H9 (cell line): ENCODE data around the gene OR6C76. TPM values are rescaled to one million over a fixed set of nuclear protein-coding genes. Genes with fewer than 3 reads are reported as not detected.
"Not testable (repeated sequence)": the region's sequence is repeated elsewhere in the genome, so short reads cannot be mapped to it uniquely, and the experiment has no call there.

Experiments
- DNase-seq: peaks from one replicate; pipeline ENCODE4 v3.0.0-alpha.2; 2017
- H2AFZ ChIP-seq: one replicate; pipeline ENCODE4 v1.6.1; 2013; ENCODE audit warnings: mild to moderate bottlenecking, low read length, control low read depth, moderate library complexity
- H2AK5ac ChIP-seq: 2 replicates; pipeline ENCODE4 v1.6.1; 2013; ENCODE audit warnings: low read length, control low read depth, mixed read lengths; ENCODE audit not compliant: insufficient read length
- H2BK120ac ChIP-seq: one replicate; pipeline ENCODE4 v1.6.1; 2013; ENCODE audit warnings: low read depth, mild to moderate bottlenecking, low read length, control low read depth, inconsistent platforms; ENCODE audit not compliant: poor library complexity, severe bottlenecking
- H2BK12ac ChIP-seq: 2 replicates; pipeline ENCODE4 v1.6.1; 2013; ENCODE audit warnings: low read length, control low read depth, mixed read lengths, low read depth; ENCODE audit not compliant: insufficient read length
- H2BK15ac ChIP-seq: 2 replicates; pipeline ENCODE4 v1.6.1; 2013; ENCODE audit warnings: low read depth, low read length, control low read depth
- H2BK20ac ChIP-seq: one replicate; pipeline ENCODE4 v1.6.1; 2013; ENCODE audit warnings: low read depth, mild to moderate bottlenecking, low read length, control low read depth, inconsistent platforms; ENCODE audit not compliant: poor library complexity, severe bottlenecking
- H2BK5ac ChIP-seq: 2 replicates; pipeline ENCODE4 v1.6.1; 2013; ENCODE audit warnings: low read length, control low read depth, mixed read lengths; ENCODE audit not compliant: insufficient read length
- H3K14ac ChIP-seq: 2 replicates; pipeline ENCODE4 v1.6.1; 2013; ENCODE audit warnings: low read length, control low read depth; ENCODE audit not compliant: insufficient read depth
- H3K18ac ChIP-seq: 2 replicates; pipeline ENCODE4 v1.6.1; 2013; ENCODE audit warnings: low read depth, mild to moderate bottlenecking, mixed read lengths, low read length, control low read depth; ENCODE audit not compliant: insufficient read length
- H3K23ac ChIP-seq: 2 replicates; pipeline ENCODE4 v1.6.1; 2013; ENCODE audit warnings: low read length, control low read depth, mixed read lengths, low read depth; ENCODE audit not compliant: insufficient read length
- H3K23me2 ChIP-seq: 2 replicates; pipeline ENCODE4 v1.6.1; 2013; ENCODE audit warnings: low read depth, mild to moderate bottlenecking, mixed read lengths, low read length, control low read depth; ENCODE audit not compliant: insufficient read length, poor library complexity, severe bottlenecking
- H3K27ac ChIP-seq: 2 replicates; pipeline ENCODE4 v1.5.1; 2013; ENCODE audit warnings: low read length, control low read depth, mixed read lengths, low read depth; ENCODE audit not compliant: insufficient read length
- H3K27me3 ChIP-seq: 2 replicates; pipeline ENCODE4 v1.6.1; 2013; ENCODE audit warnings: low read length, control low read depth, inconsistent platforms; ENCODE audit not compliant: insufficient read depth
- H3K4ac ChIP-seq: 2 replicates; pipeline ENCODE4 v1.6.1; 2013; ENCODE audit warnings: low read depth, mild to moderate bottlenecking, control low read depth, inconsistent platforms, low read length, moderate library complexity
- H3K4me1 ChIP-seq: 2 replicates; pipeline ENCODE4 v1.6.1; 2013; ENCODE audit warnings: low read length, control low read depth, inconsistent platforms; ENCODE audit not compliant: insufficient read depth
- H3K4me2 ChIP-seq: 2 replicates; pipeline ENCODE4 v1.6.1; 2013; ENCODE audit warnings: low read length, control low read depth, mixed read lengths; ENCODE audit not compliant: insufficient read length, insufficient read depth
- H3K56ac ChIP-seq: 2 replicates; pipeline ENCODE4 v1.6.1; 2013; ENCODE audit warnings: low read depth, mild to moderate bottlenecking, mixed read lengths, low read length, control low read depth; ENCODE audit not compliant: insufficient read length
- H3K79me1 ChIP-seq: 2 replicates; pipeline ENCODE4 v1.6.1; 2013; ENCODE audit warnings: low read depth, mild to moderate bottlenecking, moderate library complexity, low read length, control low read depth, inconsistent platforms; ENCODE audit not compliant: insufficient read depth, poor library complexity, severe bottlenecking
- H3K79me2 ChIP-seq: 2 replicates; pipeline ENCODE4 v1.6.1; 2013; ENCODE audit warnings: low read length, control low read depth, inconsistent platforms; ENCODE audit not compliant: insufficient read depth
- H3K9ac ChIP-seq: 2 replicates; pipeline ENCODE4 v1.6.1; 2013; ENCODE audit warnings: low read length, control low read depth, mixed read lengths; ENCODE audit not compliant: insufficient read length; ENCODE audit errors: extremely low read depth
- H3K9me3 ChIP-seq: one replicate; pipeline ENCODE4 v1.6.1; 2013; ENCODE audit warnings: low read depth, low read length, inconsistent platforms; ENCODE audit not compliant: control insufficient read depth
- H3T11ph ChIP-seq: one replicate; pipeline ENCODE4 v1.6.1; 2013; ENCODE audit warnings: mild to moderate bottlenecking, low read length, control low read depth, inconsistent platforms
- H4K20me1 ChIP-seq: one replicate; pipeline ENCODE4 v1.6.1; 2013; ENCODE audit not compliant: control insufficient read depth, insufficient read length, insufficient read depth
- H4K5ac ChIP-seq: 2 replicates; pipeline ENCODE4 v1.6.1; 2013; ENCODE audit warnings: low read depth, mild to moderate bottlenecking, mixed read lengths, low read length, control low read depth; ENCODE audit not compliant: insufficient read length
- H4K8ac ChIP-seq: replicated peaks from 2 replicates; pipeline ENCODE4 v1.6.1; 2013; ENCODE audit warnings: low read length, control low read depth, mixed read lengths, low read depth; ENCODE audit not compliant: insufficient read length
- H4K91ac ChIP-seq: 2 replicates; pipeline ENCODE4 v1.6.1; 2013; ENCODE audit warnings: low read depth, mild to moderate bottlenecking, moderate library complexity, mixed read lengths, low read length, control low read depth; ENCODE audit not compliant: insufficient read length
- H3K27ac Mint-ChIP-seq, 3 experiments: 2 replicates in 2 of 3; 3 replicates in 1 of 3; pipeline ENCODE4 v1.8.0; 2020 to 2021; ENCODE audit warnings: mixed read lengths in 3 of 3, mild to moderate bottlenecking in 1 of 3, moderate library complexity in 1 of 3
- H3K27me3 Mint-ChIP-seq: 2 replicates; pipeline ENCODE4 v1.8.0; 2021; ENCODE audit warnings: low read depth, mild to moderate bottlenecking, moderate library complexity, mixed read lengths
- H3K36me3 Mint-ChIP-seq, 3 experiments: 2 replicates in 2 of 3; 3 replicates in 1 of 3; pipeline ENCODE4 v1.8.0; 2020 to 2021; ENCODE audit warnings: low read depth in 3 of 3, mixed read lengths in 3 of 3; ENCODE audit not compliant: insufficient read depth in 1 of 3
- H3K4me1 Mint-ChIP-seq, 2 experiments: 2 replicates each; pipeline ENCODE4 v1.8.0; 2020; ENCODE audit warnings: mixed read lengths in 2 of 2
- H3K4me3 Mint-ChIP-seq, 2 experiments: 2 replicates in 1 of 2; 3 replicates in 1 of 2; pipeline ENCODE4 v1.8.0; 2020 to 2021; ENCODE audit warnings: mild to moderate bottlenecking in 2 of 2, mixed read lengths in 2 of 2, moderate library complexity in 1 of 2
- H3K9me3 Mint-ChIP-seq, 2 experiments: 2 replicates in 1 of 2; 3 replicates in 1 of 2; pipeline ENCODE4 v1.8.0; 2020; ENCODE audit warnings: mild to moderate bottlenecking in 2 of 2, mixed read lengths in 2 of 2, moderate library complexity in 1 of 2
- WGBS: extraction: QIAGEN DNeasy Blood & Tissue Kit; methylation state at CpG from one replicate; pipeline ENCODE4 v1.1.7; 2013; ENCODE audit warnings: missing lambda C conversion rate, low lambda C conversion rate, mixed read lengths; ENCODE audit not compliant: insufficient read length; ENCODE audit errors: extremely low coverage; 5-methylcytosine and 5-hydroxymethylcytosine counted together
- total RNA-seq: library from RNA; stranded (reverse); gene quantifications from 2 replicates; pipeline ENCODE4 v1.2.1, GENCODE V29; 2021

Gene OR6C76
- total RNA-seq, 1 experiment from 2014 or later = not detected

DNA sequence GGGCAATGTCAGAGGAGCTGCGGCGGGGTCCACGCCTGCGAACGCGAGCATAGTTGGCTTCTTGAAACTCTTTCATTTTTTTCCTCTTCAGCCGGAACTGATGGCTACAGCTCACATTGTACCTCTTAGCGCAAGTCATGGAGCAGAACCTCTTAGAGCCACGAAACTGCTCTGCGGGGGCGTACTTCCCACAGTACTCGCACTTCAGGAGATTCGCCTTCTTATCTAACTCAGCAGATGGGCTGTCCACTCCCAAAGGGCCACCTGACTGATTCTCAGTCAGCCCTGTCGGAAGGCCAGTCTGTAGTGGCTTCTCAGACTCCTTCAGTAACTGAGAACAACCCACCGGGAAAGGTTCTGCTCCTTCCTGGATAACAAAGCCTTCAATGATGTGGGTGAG, 13.9 kb upstream of the OR6C76 start:
- H3K56ac ChIP-seq, H2BK12ac ChIP-seq, H3T11ph ChIP-seq, H3K4me3 Mint-ChIP-seq, H2BK120ac ChIP-seq, H3K4me2 ChIP-seq, H3K9ac ChIP-seq, H4K91ac ChIP-seq, H3K27me3 ChIP-seq, H3K23ac ChIP-seq, H3K14ac ChIP-seq, H2BK15ac ChIP-seq, H4K8ac ChIP-seq, H3K36me3 Mint-ChIP-seq, H2BK20ac ChIP-seq, H4K5ac ChIP-seq, H2AFZ ChIP-seq, H4K20me1 ChIP-seq, DNase-seq, H3K9me3 ChIP-seq, H2AK5ac ChIP-seq, H3K79me1 ChIP-seq, H3K4ac ChIP-seq, H3K18ac ChIP-seq, H3K4me1 ChIP-seq, H3K4me1 Mint-ChIP-seq, H2BK5ac ChIP-seq, H3K27ac Mint-ChIP-seq, H3K79me2 ChIP-seq, H3K23me2 ChIP-seq, H3K27ac ChIP-seq, H3K27me3 Mint-ChIP-seq: not testable (repeated sequence)
- H3K9me3 Mint-ChIP-seq = peaks cover 6 to 11% of the 10 kb centered on the region in 2 experiments; a peak in 4 of 5 replicates
- no CpG with 5 or more reads among the region's 15 CpGs for WGBS
